ENCODE data around the gene TBC1D10A.
"Not testable (repeated sequence)": the region's sequence is repeated elsewhere in the genome, so short reads cannot be mapped to it uniquely, and the experiment has no call there.

TBC1D10A gene

GRCh38 chr22:30344447-30345200, 17.9 kb upstream of the TBC1D10A start:
- DNase-seq = no peak

GRCh38 chr22:30340911-30341685, 14.4 kb upstream of the TBC1D10A start:
- DNase-seq = no peak

- no peak for DNase-seq
Measured at GRCh38 chr22:30338802-30339201, 12.1 kb upstream of the TBC1D10A start.

- DNase-seq = not testable (repeated sequence)
Measured at GRCh38 chr22:30338341-30338740, 11.6 kb upstream of the TBC1D10A start.

- no peak for DNase-seq
Measured at GRCh38 chr22:30337461-30337778, 10.7 kb upstream of the TBC1D10A start.

- no peak for DNase-seq
Measured at GRCh38 chr22:30336752-30337460, 10.2 kb upstream of the TBC1D10A start.

GRCh38 chr22:30335236-30335635, 8.5 kb upstream of the TBC1D10A start:
- DNase-seq = no peak

GRCh38 chr22:30334646-30335045, 7.9 kb upstream of the TBC1D10A start:
- no peak for DNase-seq

- no peak for DNase-seq
Measured at GRCh38 chr22:30333707-30334087, 7.0 kb upstream of the TBC1D10A start.

GRCh38 chr22:30332994-30333706, 6.4 kb upstream of the TBC1D10A start:
- no peak for DNase-seq

GRCh38 chr22:30332551-30332950, 5.8 kb upstream of the TBC1D10A start:
- DNase-seq = no peak

- DNase-seq = no peak
Measured at GRCh38 chr22:30328466-30329049, 1.8 kb upstream of the TBC1D10A start.

- DNase-seq = peak; percentile 37
Measured at GRCh38 chr22:30327864-30328345, 1.2 kb upstream of the TBC1D10A start.

- DNase-seq = no peak
Measured at GRCh38 chr22:30326255-30326705, 461 bp downstream of the TBC1D10A start.

GRCh38 chr22:30325724-30326254, 952 bp downstream of the TBC1D10A start:
- DNase-seq = no peak

GRCh38 chr22:30325065-30325720, 1.5 kb downstream of the TBC1D10A start:
- DNase-seq = no peak

- no peak for DNase-seq
Measured at GRCh38 chr22:30324014-30324730, 2.6 kb downstream of the TBC1D10A start.

- no peak for DNase-seq
Measured at GRCh38 chr22:30323246-30323645, 3.5 kb downstream of the TBC1D10A start.

- DNase-seq = no peak
Measured at GRCh38 chr22:30321461-30321860, 5.3 kb downstream of the TBC1D10A start.

- DNase-seq = no peak
Measured at GRCh38 chr22:30320021-30320556, 6.7 kb downstream of the TBC1D10A start.
